Chondrocyte (in vitro differentiated cells): Measurements from ENCODE around the gene NTRK3. TPM values are rescaled to one million over a fixed set of nuclear protein-coding genes. Genes with fewer than 3 reads are reported as not detected.

Experiments
- DNase-seq: peaks from one replicate; pipeline ENCODE4 v3.0.0; 2021; ENCODE audit warnings: mixed read lengths, low spot score
- H3K27ac Mint-ChIP-seq: one replicate; pipeline ENCODE4 v1.8.0; 2021; ENCODE audit warnings: mild to moderate bottlenecking, moderate library complexity, mixed read lengths; ENCODE audit not compliant: unreplicated experiment
- H3K27me3 Mint-ChIP-seq: 2 replicates; pipeline ENCODE4 v1.8.0; 2021; ENCODE audit warnings: low read depth, mixed read lengths
- H3K36me3 Mint-ChIP-seq: 2 replicates; pipeline ENCODE4 v1.8.0; 2021; ENCODE audit warnings: low read depth, mixed read lengths
- H3K4me1 Mint-ChIP-seq: 2 replicates; pipeline ENCODE4 v1.8.0; 2021; ENCODE audit warnings: low read depth, mild to moderate bottlenecking, mixed read lengths
- H3K4me3 Mint-ChIP-seq: one replicate; pipeline ENCODE4 v1.8.0; 2021; ENCODE audit warnings: mild to moderate bottlenecking, moderate library complexity, mixed read lengths; ENCODE audit not compliant: unreplicated experiment
- H3K9me3 Mint-ChIP-seq: 2 replicates; pipeline ENCODE4 v1.8.0; 2021; ENCODE audit warnings: low read depth, mixed read lengths
- CTCF ChIP-seq: fragments of 200-600 bp; sonication (generic); IDR thresholded peaks from 2 replicates; pipeline ENCODE4 v1.5.0; 2021; ENCODE audit warnings: antibody characterized with exemption, mild to moderate bottlenecking, moderate library complexity
- total RNA-seq: library from RNA; stranded (reverse); gene quantifications from 3 replicates; pipeline ENCODE4 v1.2.1, GENCODE V29; 2021

NTRK3 gene
- total RNA-seq, 1 donor from 2014 or later = not detected

DNA sequence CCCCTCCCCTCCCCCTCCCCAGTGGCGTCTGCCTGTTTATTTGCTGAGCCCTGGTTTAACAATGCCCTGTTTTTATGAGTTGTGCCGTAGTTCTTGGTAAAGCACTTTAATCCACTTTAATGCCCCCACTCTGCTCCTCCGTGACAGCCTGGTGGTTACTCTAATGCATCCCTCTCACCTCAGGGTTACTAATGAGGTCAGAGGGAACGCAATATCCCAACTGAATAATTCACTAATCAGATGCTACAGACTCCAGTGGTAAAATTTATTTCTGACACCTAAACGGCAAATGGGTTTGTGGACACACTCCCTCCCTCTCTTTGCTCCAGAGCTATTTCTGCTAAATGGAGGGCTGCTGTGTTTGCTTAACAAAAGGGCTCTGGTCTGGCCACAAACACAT, 26.1 kb upstream of the NTRK3 start:
- Mint-ChIP-seq H3K27me3 (peaks cover 36% of the 10 kb centered on the region), H3K4me3 (no peak overlapping the region), H3K36me3 (no peaks in the 10 kb centered on the region), H3K27ac (no peak overlapping the region), H3K9me3 (no peaks in the 10 kb centered on the region), H3K4me1 (no peaks in the 10 kb centered on the region)
- DNase-seq = no peak
- TF ChIP-seq CTCF = no peak

DNA sequence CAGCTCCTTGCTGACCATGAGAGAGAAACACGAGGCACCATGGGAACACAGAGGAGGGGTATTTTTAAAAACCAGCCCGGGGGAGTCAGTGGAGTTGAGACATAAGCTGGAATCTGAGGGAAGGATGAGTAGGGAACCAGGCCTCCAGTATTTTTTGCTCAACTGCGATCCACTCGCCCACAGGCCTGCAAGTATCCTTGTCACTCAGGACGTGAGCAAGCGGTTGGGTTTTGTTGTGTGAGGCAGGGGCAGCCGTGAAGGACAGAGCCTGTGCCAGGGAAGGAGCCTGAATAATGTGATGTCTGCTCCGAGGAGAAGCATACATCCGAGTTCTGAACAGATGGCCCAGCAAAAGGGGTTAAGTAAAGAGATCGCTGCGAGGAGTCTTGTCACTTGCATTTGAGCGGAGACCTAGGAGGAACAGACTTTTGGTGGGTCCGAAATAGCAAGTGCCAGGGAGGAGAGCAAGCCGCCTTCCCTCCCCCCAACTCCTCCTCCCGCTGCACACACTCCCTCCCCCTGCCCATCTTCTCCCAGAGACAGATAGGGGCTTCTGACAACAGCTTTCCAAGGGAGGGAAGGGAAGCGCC, 20.4 kb upstream of the NTRK3 start:
- no peak overlapping the region for H3K27ac Mint-ChIP-seq

DNA sequence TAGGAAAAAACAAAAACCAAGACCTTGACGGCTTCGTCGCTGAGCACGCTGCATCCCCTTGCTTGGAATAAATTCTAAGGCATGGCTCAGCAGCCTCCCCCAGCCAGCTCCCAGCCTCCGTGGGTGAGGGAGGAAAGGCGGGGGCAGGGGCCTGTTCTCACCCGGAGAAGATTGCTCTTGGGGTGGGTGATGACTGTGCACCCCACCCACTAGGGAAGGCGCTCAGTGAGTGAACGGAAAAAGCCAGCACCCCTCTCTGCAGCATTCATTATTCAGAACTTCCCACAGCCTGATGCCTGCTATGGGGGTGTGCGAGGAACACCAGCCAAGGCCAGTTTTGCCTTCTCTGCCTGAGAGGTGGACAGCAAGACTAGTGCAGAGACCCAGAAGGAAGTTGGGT, 19.3 kb upstream of the NTRK3 start:
- peaks cover 26% of the 10 kb centered on the region for H3K27me3 Mint-ChIP-seq
- no peak overlapping the region for H3K4me3 Mint-ChIP-seq

More for the DNA sequence above, 20.4 kb upstream of the NTRK3 start:
- TF ChIP-seq CTCF = no peak
- peaks cover 24% of the 10 kb centered on the region for H3K27me3 Mint-ChIP-seq
- no peaks in the 10 kb centered on the region for H3K36me3 Mint-ChIP-seq
- no peaks in the 10 kb centered on the region for H3K4me1 Mint-ChIP-seq
- no peaks in the 10 kb centered on the region for H3K9me3 Mint-ChIP-seq
- no peak for DNase-seq
- H3K4me3 Mint-ChIP-seq = no peak overlapping the region

DNA sequence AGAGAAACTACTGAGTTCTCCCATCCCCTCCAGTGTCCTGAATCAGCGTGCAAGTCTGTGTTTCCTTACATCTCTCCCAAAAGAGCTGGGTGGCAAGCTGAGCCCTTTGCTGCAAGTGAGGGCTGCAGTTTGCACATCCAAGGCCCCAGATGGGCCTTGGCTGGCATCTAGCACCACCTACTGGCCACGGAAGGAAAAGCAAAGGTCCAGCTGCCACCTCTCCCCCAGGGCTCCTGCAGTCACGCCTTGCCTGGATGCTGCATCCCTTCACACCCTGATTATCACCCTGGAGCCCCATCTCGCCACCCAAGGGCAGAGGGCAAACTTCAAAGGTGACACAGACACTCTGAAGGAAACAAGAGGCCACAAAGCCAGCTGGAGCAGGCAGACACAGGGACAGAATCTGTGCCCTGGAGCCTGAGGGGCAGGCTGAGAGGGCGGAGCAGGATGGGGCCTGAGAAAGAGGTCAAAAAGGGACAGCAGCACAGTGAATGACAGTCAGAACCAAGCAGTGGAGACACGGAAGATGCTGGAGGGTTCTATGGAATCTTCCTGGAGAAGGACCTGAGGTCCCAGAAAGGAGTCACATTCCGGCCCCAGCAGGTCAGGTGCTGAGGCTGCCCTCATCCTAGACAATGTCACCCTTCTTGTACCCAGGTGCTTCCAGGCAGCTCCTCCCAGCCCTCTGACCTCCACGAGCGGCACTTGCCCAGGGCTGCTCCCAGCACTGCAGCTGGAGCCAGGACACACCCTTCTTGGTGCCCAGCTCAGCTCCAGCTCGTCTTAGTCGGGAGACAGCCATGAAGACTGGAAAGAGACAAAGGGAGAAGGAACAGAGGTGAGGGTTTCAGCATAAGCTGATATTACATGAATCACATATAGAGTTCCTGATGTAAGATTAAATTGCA, 18.3 kb upstream of the NTRK3 start:
- TF ChIP-seq CTCF = peak; percentile 86
- Mint-ChIP-seq H3K27me3 (peaks cover 35% of the 10 kb centered on the region), H3K27ac (no peak overlapping the region), H3K36me3 (no peaks in the 10 kb centered on the region), H3K9me3 (no peaks in the 10 kb centered on the region), H3K4me3 (no peak overlapping the region), H3K4me1 (no peaks in the 10 kb centered on the region)
- no peak for DNase-seq

More for the DNA sequence above, 19.3 kb upstream of the NTRK3 start:
- no peaks in the 10 kb centered on the region for H3K9me3 Mint-ChIP-seq
- DNase-seq = no peak
- no peaks in the 10 kb centered on the region for H3K36me3 Mint-ChIP-seq
- TF ChIP-seq CTCF = no peak
- no peak overlapping the region for H3K27ac Mint-ChIP-seq
- no peaks in the 10 kb centered on the region for H3K4me1 Mint-ChIP-seq

GRCh38 chr15:88272421-88272820, 15.9 kb upstream of the NTRK3 start:
- H3K4me3 Mint-ChIP-seq = no peak overlapping the region
- peaks cover 43% of the 10 kb centered on the region for H3K27me3 Mint-ChIP-seq
- H3K27ac Mint-ChIP-seq = no peak overlapping the region
- no peaks in the 10 kb centered on the region for H3K9me3 Mint-ChIP-seq
- H3K4me1 Mint-ChIP-seq = no peaks in the 10 kb centered on the region
- H3K36me3 Mint-ChIP-seq = no peaks in the 10 kb centered on the region
- TF ChIP-seq CTCF = no peak
- DNase-seq = no peak
